Measurements from ENCODE around the gene DENND6B.

Gene DENND6B

GRCh38 chr22:50316114-50317065, 10.4 kb downstream of the DENND6B start:
- in situ Hi-C loops (cut with MboI; ENCODE audit: low sequenced_read_pairs): no loop called here

- in situ Hi-C loops (cut with MboI; ENCODE audit: low sequenced_read_pairs): no loop called here
Observed at GRCh38 chr22:50315289-50316113, 11.3 kb downstream of the DENND6B start.

GRCh38 chr22:50314455-50315288, 12.1 kb downstream of the DENND6B start:
- in situ Hi-C loops (cut with MboI; ENCODE audit: low sequenced_read_pairs): no loop called here

- in situ Hi-C loops (cut with MboI; ENCODE audit: low sequenced_read_pairs): no loop called here
Observed at GRCh38 chr22:50314081-50314454, 12.7 kb downstream of the DENND6B start.

GRCh38 chr22:50313600-50313999, 13.2 kb downstream of the DENND6B start:
- in situ Hi-C loops (cut with MboI; ENCODE audit: low sequenced_read_pairs): no loop called here

GRCh38 chr22:50313021-50313420, 13.8 kb downstream of the DENND6B start:
- in situ Hi-C loops (cut with MboI; ENCODE audit: low sequenced_read_pairs): no loop called here

- in situ Hi-C loops (cut with MboI; ENCODE audit: low sequenced_read_pairs): no loop called here
Observed at GRCh38 chr22:50312371-50312770, 14.4 kb downstream of the DENND6B start.

- in situ Hi-C loops (cut with MboI; ENCODE audit: low sequenced_read_pairs): no loop called here
Observed at GRCh38 chr22:50311606-50312351, 15.0 kb downstream of the DENND6B start.

GRCh38 chr22:50310949-50311444, 15.8 kb downstream of the DENND6B start:
- in situ Hi-C loops (cut with MboI; ENCODE audit: low sequenced_read_pairs): no loop called here

- in situ Hi-C loops (cut with MboI; ENCODE audit: low sequenced_read_pairs): no loop called here
Observed at GRCh38 chr22:50310031-50310722, 16.6 kb downstream of the DENND6B start.

GRCh38 chr22:50309601-50309991, 17.2 kb downstream of the DENND6B start:
- in situ Hi-C loops (cut with MboI; ENCODE audit: low sequenced_read_pairs): no loop called here

- in situ Hi-C loops (cut with MboI; ENCODE audit: low sequenced_read_pairs): no loop called here
Observed at GRCh38 chr22:50308986-50309600, 17.7 kb downstream of the DENND6B start.

GRCh38 chr22:50308597-50308935, 18.2 kb downstream of the DENND6B start:
- in situ Hi-C loops (cut with MboI; ENCODE audit: low sequenced_read_pairs): no loop called here

GRCh38 chr22:50307890-50308596, 18.8 kb downstream of the DENND6B start:
- in situ Hi-C loops (cut with MboI; ENCODE audit: low sequenced_read_pairs): no loop called here

- in situ Hi-C loops (cut with MboI; ENCODE audit: low sequenced_read_pairs): no loop called here
Observed at GRCh38 chr22:50306753-50307749, 19.8 kb downstream of the DENND6B start, which contains the start of gene PLXNB2. Gene PLXNB2 (minus strand): TSS chr22:50307646. CDS start chr22:50290584, 17,062 bp downstream.

- in situ Hi-C loops (cut with MboI; ENCODE audit: low sequenced_read_pairs): no loop called here
Observed at GRCh38 chr22:50305923-50306566, 20.8 kb downstream of the DENND6B start.

All from HL-60/S4 (cell line).